ENCODE data around the gene CCDC33.

GRCh38 chr15:74209997-74210671, 26.0 kb upstream of the CCDC33 start:
- TF ChIP-seq CTCF (IDR thresholded peaks at IDR 0.05), result no peak
- TF ChIP-seq POLR2A (IDR thresholded peaks at IDR 0.05), result no peak
